Fibroblast of skin of scalp (primary cell): Measurements from ENCODE around the gene SERPINB12.

Experiments used
- DNase-seq: peaks from one replicate; pipeline ENCODE4 v3.0.0-alpha.2; 2013

The SERPINB12 gene

GRCh38 chr18:63551769-63552168 is 9.6 kb downstream of the SERPINB12 start:
- no peak for DNase-seq

- DNase-seq: no peak
Measured at GRCh38 chr18:63552581-63552980, 10.4 kb downstream of the SERPINB12 start.

- DNase-seq: peak; percentile 92
Measured at GRCh38 chr18:63553081-63553480, 10.9 kb downstream of the SERPINB12 start.

- no peak for DNase-seq
Measured at GRCh38 chr18:63559567-63560491, 17.7 kb downstream of the SERPINB12 start.

- no peak for DNase-seq
Measured at GRCh38 chr18:63562284-63562683, 20.1 kb downstream of the SERPINB12 start.

- DNase-seq: no peak
Measured at GRCh38 chr18:63564021-63564420, 21.9 kb downstream of the SERPINB12 start.

- no peak for DNase-seq
Measured at GRCh38 chr18:63564561-63564960, 22.4 kb downstream of the SERPINB12 start.

GRCh38 chr18:63567276-63567675 is 25.1 kb downstream of the SERPINB12 start:
- DNase-seq: no peak

GRCh38 chr18:63567825-63568224 is 25.7 kb downstream of the SERPINB12 start:
- no peak for DNase-seq

GRCh38 chr18:63570721-63571120 is 28.6 kb downstream of the SERPINB12 start:
- no peak for DNase-seq

- DNase-seq: no peak
Measured at GRCh38 chr18:63575681-63576080, 33.5 kb downstream of the SERPINB12 start.

GRCh38 chr18:63578357-63578958 is 36.3 kb downstream of the SERPINB12 start:
- peak; percentile 50 for DNase-seq

- no peak for DNase-seq
Measured at GRCh38 chr18:63579616-63580015, 37.4 kb downstream of the SERPINB12 start.

- DNase-seq: no peak
Measured at GRCh38 chr18:63585988-63586387, 43.8 kb downstream of the SERPINB12 start.

- no peak for DNase-seq
Measured at GRCh38 chr18:63586431-63586830, 44.3 kb downstream of the SERPINB12 start.

- DNase-seq: no peak
Measured at GRCh38 chr18:63586966-63587365, 44.8 kb downstream of the SERPINB12 start, which contains the start of gene SERPINB13. TSS of gene SERPINB13 (plus strand) at chr18:63587343. CDS start at chr18:63588668, 1,325 bp downstream.

- DNase-seq: no peak
Measured at GRCh38 chr18:63588909-63589308, 46.7 kb downstream of the SERPINB12 start.

- peak; percentile 4 for DNase-seq
Measured at GRCh38 chr18:63590373-63590772, 48.2 kb downstream of the SERPINB12 start.

GRCh38 chr18:63590966-63591695 is 49.0 kb downstream of the SERPINB12 start:
- no peak for DNase-seq

GRCh38 chr18:63591725-63592124 is 49.6 kb downstream of the SERPINB12 start:
- DNase-seq: no peak

- DNase-seq: no peak
Measured at GRCh38 chr18:63592471-63592870, 50.3 kb downstream of the SERPINB12 start.

GRCh38 chr18:63596964-63597363 is 54.8 kb downstream of the SERPINB12 start:
- DNase-seq: no peak

GRCh38 chr18:63603355-63603754 is 61.2 kb downstream of the SERPINB12 start:
- no peak for DNase-seq
